Stimulated activated naive CD8-positive, alpha-beta T cell treated with anti-CD3 and anti-CD28 coated beads, Interleukin-15, Interleukin-2, amounts not matched to agents 100 ng/mL and 50 ng/mL, for 24 hours (primary cell): ENCODE results near the gene NRG3.

Source experiments
- H3K27ac Mint-ChIP-seq: one replicate; pipeline ENCODE4 v1.8.0; 2021; ENCODE audit warnings: mild to moderate bottlenecking, mixed read lengths
- H3K27me3 Mint-ChIP-seq: one replicate; pipeline ENCODE4 v1.8.0; 2021; ENCODE audit warnings: mixed read lengths
- H3K36me3 Mint-ChIP-seq: one replicate; pipeline ENCODE4 v1.8.0; 2021; ENCODE audit warnings: low read depth, mixed read lengths
- H3K4me1 Mint-ChIP-seq: one replicate; pipeline ENCODE4 v1.8.0; 2021; ENCODE audit warnings: low read depth, mixed read lengths
- H3K4me3 Mint-ChIP-seq: one replicate; pipeline ENCODE4 v1.8.0; 2021; ENCODE audit warnings: mild to moderate bottlenecking, mixed read lengths
- H3K9me3 Mint-ChIP-seq: one replicate; pipeline ENCODE4 v1.8.0; 2021; ENCODE audit warnings: mixed read lengths

The NRG3 gene

GRCh38 chr10:82826132-82826531 is 951.1 kb downstream of the NRG3 start:
- Mint-ChIP-seq H3K4me1 (no peaks in the 10 kb centered on the region), H3K27ac (no peak overlapping the region), H3K4me3 (no peak overlapping the region), H3K36me3 (no peaks in the 10 kb centered on the region), H3K9me3 (no peaks in the 10 kb centered on the region), H3K27me3 (no peaks in the 10 kb centered on the region)

- Mint-ChIP-seq H3K4me1 (no peaks in the 10 kb centered on the region), H3K27ac (no peak overlapping the region), H3K9me3 (no peaks in the 10 kb centered on the region), H3K4me3 (no peak overlapping the region), H3K36me3 (no peaks in the 10 kb centered on the region), H3K27me3 (no peaks in the 10 kb centered on the region)
Observed at GRCh38 chr10:82827901-82828300, 952.9 kb downstream of the NRG3 start.

- no peak overlapping the region for H3K4me3 Mint-ChIP-seq
- no peaks in the 10 kb centered on the region for H3K27me3 Mint-ChIP-seq
- peaks cover 4% of the 10 kb centered on the region for H3K9me3 Mint-ChIP-seq
- no peak overlapping the region for H3K27ac Mint-ChIP-seq
- H3K4me1 Mint-ChIP-seq: no peaks in the 10 kb centered on the region
- no peaks in the 10 kb centered on the region for H3K36me3 Mint-ChIP-seq
Observed at GRCh38 chr10:82847242-82847641, 972.2 kb downstream of the NRG3 start.

GRCh38 chr10:82850191-82850590 is 975.2 kb downstream of the NRG3 start:
- no peak overlapping the region for H3K4me3 Mint-ChIP-seq
- H3K4me1 Mint-ChIP-seq: no peaks in the 10 kb centered on the region
- H3K27ac Mint-ChIP-seq: no peak overlapping the region
- H3K9me3 Mint-ChIP-seq: peaks cover 8% of the 10 kb centered on the region
- no peaks in the 10 kb centered on the region for H3K36me3 Mint-ChIP-seq
- no peaks in the 10 kb centered on the region for H3K27me3 Mint-ChIP-seq

GRCh38 chr10:82856957-82857613 is 982.1 kb downstream of the NRG3 start:
- peaks cover 15% of the 10 kb centered on the region for H3K9me3 Mint-ChIP-seq
- no peaks in the 10 kb centered on the region for H3K36me3 Mint-ChIP-seq
- no peak overlapping the region for H3K27ac Mint-ChIP-seq
- H3K4me3 Mint-ChIP-seq: no peak overlapping the region
- H3K4me1 Mint-ChIP-seq: no peaks in the 10 kb centered on the region
- H3K27me3 Mint-ChIP-seq: no peaks in the 10 kb centered on the region

GRCh38 chr10:82861889-82862288 is 986.9 kb downstream of the NRG3 start:
- H3K4me3 Mint-ChIP-seq: no peak overlapping the region
- H3K36me3 Mint-ChIP-seq: no peaks in the 10 kb centered on the region
- H3K27me3 Mint-ChIP-seq: no peaks in the 10 kb centered on the region
- peaks cover 18% of the 10 kb centered on the region for H3K9me3 Mint-ChIP-seq
- no peaks in the 10 kb centered on the region for H3K4me1 Mint-ChIP-seq
- H3K27ac Mint-ChIP-seq: no peak overlapping the region

GRCh38 chr10:82865366-82865765 is 990.4 kb downstream of the NRG3 start:
- no peaks in the 10 kb centered on the region for H3K27me3 Mint-ChIP-seq
- peaks cover 13% of the 10 kb centered on the region for H3K9me3 Mint-ChIP-seq
- H3K4me3 Mint-ChIP-seq: no peak overlapping the region
- H3K36me3 Mint-ChIP-seq: no peaks in the 10 kb centered on the region
- no peaks in the 10 kb centered on the region for H3K4me1 Mint-ChIP-seq
- no peak overlapping the region for H3K27ac Mint-ChIP-seq

- no peaks in the 10 kb centered on the region for H3K27me3 Mint-ChIP-seq
- H3K4me1 Mint-ChIP-seq: no peaks in the 10 kb centered on the region
- no peak overlapping the region for H3K27ac Mint-ChIP-seq
- peaks cover 16% of the 10 kb centered on the region for H3K9me3 Mint-ChIP-seq
- H3K4me3 Mint-ChIP-seq: no peak overlapping the region
- H3K36me3 Mint-ChIP-seq: no peaks in the 10 kb centered on the region
Observed at GRCh38 chr10:82866424-82867020, 991.5 kb downstream of the NRG3 start.

- H3K4me1 Mint-ChIP-seq: no peaks in the 10 kb centered on the region
- H3K27me3 Mint-ChIP-seq: no peaks in the 10 kb centered on the region
- peaks cover 16% of the 10 kb centered on the region for H3K9me3 Mint-ChIP-seq
- no peak overlapping the region for H3K27ac Mint-ChIP-seq
- no peaks in the 10 kb centered on the region for H3K36me3 Mint-ChIP-seq
- no peak overlapping the region for H3K4me3 Mint-ChIP-seq
Observed at GRCh38 chr10:82867056-82867455, 992.1 kb downstream of the NRG3 start.

GRCh38 chr10:82874671-82875070 is 999.7 kb downstream of the NRG3 start:
- Mint-ChIP-seq H3K4me1 (no peaks in the 10 kb centered on the region), H3K9me3 (peaks cover 11% of the 10 kb centered on the region), H3K27me3 (no peaks in the 10 kb centered on the region), H3K27ac (no peak overlapping the region), H3K4me3 (no peak overlapping the region), H3K36me3 (no peaks in the 10 kb centered on the region)

- H3K27ac Mint-ChIP-seq: no peak overlapping the region
- H3K36me3 Mint-ChIP-seq: no peaks in the 10 kb centered on the region
- no peak overlapping the region for H3K4me3 Mint-ChIP-seq
- H3K4me1 Mint-ChIP-seq: no peaks in the 10 kb centered on the region
- no peaks in the 10 kb centered on the region for H3K27me3 Mint-ChIP-seq
- H3K9me3 Mint-ChIP-seq: peaks cover 9% of the 10 kb centered on the region
Observed at GRCh38 chr10:82880776-82881290, 1005.8 kb downstream of the NRG3 start.

- Mint-ChIP-seq H3K4me3 (no peak overlapping the region), H3K27me3 (no peaks in the 10 kb centered on the region), H3K27ac (no peak overlapping the region), H3K9me3 (peaks cover 4% of the 10 kb centered on the region), H3K36me3 (no peaks in the 10 kb centered on the region), H3K4me1 (no peaks in the 10 kb centered on the region)
Observed at GRCh38 chr10:82882722-82883121, 1007.7 kb downstream of the NRG3 start.

- Mint-ChIP-seq H3K27ac (no peak overlapping the region), H3K4me3 (no peak overlapping the region), H3K9me3 (peaks cover 5% of the 10 kb centered on the region), H3K4me1 (no peaks in the 10 kb centered on the region), H3K27me3 (no peaks in the 10 kb centered on the region), H3K36me3 (no peaks in the 10 kb centered on the region)
Observed at GRCh38 chr10:82883603-82884002, 1008.6 kb downstream of the NRG3 start.

GRCh38 chr10:82887488-82887887 is 1012.5 kb downstream of the NRG3 start:
- Mint-ChIP-seq H3K27me3 (no peaks in the 10 kb centered on the region), H3K4me1 (no peaks in the 10 kb centered on the region), H3K27ac (no peak overlapping the region), H3K4me3 (no peak overlapping the region), H3K9me3 (peaks cover 4% of the 10 kb centered on the region), H3K36me3 (no peaks in the 10 kb centered on the region)

- H3K27ac Mint-ChIP-seq: no peak overlapping the region
- H3K27me3 Mint-ChIP-seq: no peaks in the 10 kb centered on the region
- no peaks in the 10 kb centered on the region for H3K36me3 Mint-ChIP-seq
- H3K9me3 Mint-ChIP-seq: peaks cover 4% of the 10 kb centered on the region
- H3K4me1 Mint-ChIP-seq: no peaks in the 10 kb centered on the region
- H3K4me3 Mint-ChIP-seq: no peak overlapping the region
Observed at GRCh38 chr10:82888809-82889455, 1013.9 kb downstream of the NRG3 start.
